ENCODE data around the gene RUFY2. TPM values are rescaled to one million over a fixed set of nuclear protein-coding genes. Genes with fewer than 3 reads are reported as not detected.
"Not testable (repeated sequence)": the region's sequence is repeated elsewhere in the genome, so short reads cannot be mapped to it uniquely, and the experiment has no call there.

Gene RUFY2
- total RNA-seq: 24.2 and 31.8 TPM in 2 replicates

DNA sequence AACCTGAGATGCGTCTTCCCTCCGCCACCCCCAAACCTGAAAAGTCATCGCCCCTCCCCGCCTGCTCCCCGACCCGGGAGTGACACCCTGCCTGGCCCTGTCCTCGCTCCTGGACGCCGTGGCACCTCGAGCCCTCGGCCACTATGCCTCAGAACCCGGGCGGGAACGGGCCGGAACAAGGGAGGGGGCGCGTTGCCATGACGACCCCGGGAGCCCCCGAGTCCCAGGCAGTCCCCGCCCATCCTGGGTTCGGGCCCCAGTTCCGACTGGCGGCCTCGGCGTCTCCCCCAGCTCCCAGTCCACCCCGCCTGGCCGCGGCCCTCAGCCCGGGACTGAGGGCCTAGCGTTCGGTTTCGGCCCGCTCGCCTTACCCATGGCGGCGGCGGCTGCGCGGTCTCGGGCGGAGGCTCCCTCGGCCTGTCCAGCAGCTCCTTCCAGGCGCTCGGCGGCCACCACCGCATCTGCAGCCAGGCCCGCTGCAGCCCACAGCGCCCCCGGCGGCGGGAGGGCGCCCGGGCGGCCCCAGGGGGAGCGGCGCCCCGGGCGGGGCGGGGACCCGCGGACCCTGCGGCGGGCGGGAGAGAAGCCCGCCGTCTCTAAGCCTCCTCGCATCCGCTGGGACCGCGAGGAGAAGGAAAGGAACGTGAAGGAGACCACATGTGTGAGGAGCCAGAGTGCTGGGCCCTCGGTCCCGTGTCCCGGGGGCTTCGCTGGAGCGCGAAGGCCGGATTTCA, at the start of gene RUFY2:
Gene RUFY2, minus strand, starts transcription at position 463 of the 734 bp plus-strand sequence. Its CDS starts 88 bp downstream, at position 375.
- no peak for DNase-seq (ENCODE audit: extremely low read depth, low read depth, low spot score)

GRCh38 chr10:68449698-68450097, 42.6 kb upstream of the RUFY2 start:
- not testable (repeated sequence) for DNase-seq (ENCODE audit: extremely low read depth, low read depth, low spot score)

GRCh38 chr10:68446179-68446578, 39.1 kb upstream of the RUFY2 start:
- no peak for DNase-seq (ENCODE audit: extremely low read depth, low read depth, low spot score)

DNA sequence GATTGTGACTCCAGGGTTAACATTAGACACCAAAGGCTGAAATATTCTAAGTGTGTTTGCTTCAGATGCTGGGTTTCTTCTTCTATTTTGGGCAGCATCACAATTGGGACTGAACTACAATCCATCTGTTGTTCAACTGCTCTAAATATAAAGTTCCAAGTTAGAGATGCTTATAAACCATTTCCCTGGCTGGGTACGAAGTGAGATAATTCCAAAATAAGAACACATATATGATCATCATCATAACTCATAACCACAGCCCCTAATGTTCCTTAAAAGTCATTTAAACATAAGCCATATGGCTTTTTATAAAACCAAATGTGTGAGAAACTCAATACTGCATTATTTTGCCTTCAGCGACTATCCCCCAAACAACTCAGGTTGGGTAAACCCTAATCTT, 35.9 kb upstream of the RUFY2 start:
- DNase-seq (ENCODE audit: extremely low read depth, low read depth, low spot score): no peak

GRCh38 chr10:68440898-68441297, 33.8 kb upstream of the RUFY2 start:
- no peak for DNase-seq (ENCODE audit: extremely low read depth, low read depth, low spot score)

DNA sequence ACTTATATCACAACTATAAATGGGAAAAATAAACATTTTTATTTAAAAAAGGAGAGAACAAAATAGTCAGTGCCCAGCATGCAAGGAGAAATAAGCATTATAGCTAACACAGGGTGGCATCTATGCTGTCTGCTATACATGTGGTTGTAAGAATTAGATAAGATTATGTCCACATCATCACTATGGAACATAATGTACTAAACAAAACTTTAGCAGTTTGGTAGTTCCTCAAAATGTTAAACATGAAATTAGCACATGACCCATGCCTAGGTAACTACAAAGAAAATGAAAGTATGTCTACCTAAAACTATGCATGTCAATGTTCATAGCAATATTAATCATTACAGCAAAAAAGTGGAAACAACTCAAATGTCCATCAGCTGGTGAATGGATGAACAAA, 28.7 kb upstream of the RUFY2 start:
- DNase-seq (ENCODE audit: extremely low read depth, low read depth, low spot score): no peak

- DNase-seq (ENCODE audit: extremely low read depth, low read depth, low spot score): no peak
These were observed 27.6 kb upstream of the RUFY2 start for GRCh38 chr10:68434657-68435056.

GRCh38 chr10:68428396-68429104, 21.5 kb upstream of the RUFY2 start:
- DNase-seq (ENCODE audit: extremely low read depth, low read depth, low spot score): no peak

- no peak for DNase-seq (ENCODE audit: extremely low read depth, low read depth, low spot score)
These were observed 17.5 kb upstream of the RUFY2 start for GRCh38 chr10:68424454-68425014.

DNA sequence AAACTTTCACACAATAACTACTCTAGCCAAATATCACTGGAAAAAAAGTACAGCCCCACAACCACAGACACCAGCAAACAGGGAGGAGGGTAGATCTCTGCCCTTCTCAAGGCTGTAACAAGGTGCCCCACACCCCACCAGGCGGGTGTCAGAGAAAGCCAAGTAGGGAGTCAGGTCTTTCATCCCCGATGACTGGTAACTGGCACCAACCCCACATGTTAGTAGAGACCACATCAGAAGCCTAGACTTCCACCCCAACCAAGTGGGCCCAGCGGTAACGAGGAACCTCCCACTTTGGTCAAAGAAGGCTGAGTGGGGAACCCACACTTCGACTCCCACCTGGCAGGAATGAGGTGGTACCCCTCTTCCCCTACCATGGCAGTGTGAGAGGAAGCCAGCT, 16.4 kb upstream of the RUFY2 start:
- no peak for DNase-seq (ENCODE audit: extremely low read depth, low read depth, low spot score)

DNA sequence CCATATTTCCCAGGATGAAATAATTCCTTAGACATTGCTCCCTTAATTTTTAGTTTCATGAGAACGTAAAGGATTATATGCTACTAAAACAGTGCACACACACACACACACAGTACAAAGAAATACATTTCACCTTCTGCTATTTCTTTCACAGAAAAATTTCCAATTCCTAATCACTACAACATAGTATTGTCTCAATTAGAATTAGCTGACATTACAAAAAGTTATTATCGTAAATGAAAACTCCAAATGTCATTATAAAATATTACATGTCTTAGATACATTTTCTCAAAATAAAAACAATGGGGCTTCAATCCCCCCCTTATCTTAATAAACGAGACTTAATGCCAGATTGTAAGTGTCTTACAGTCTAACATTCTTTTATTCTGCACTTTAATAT, 12.3 kb upstream of the RUFY2 start:
- DNase-seq (ENCODE audit: extremely low read depth, low read depth, low spot score): no peak

- no peak for DNase-seq (ENCODE audit: extremely low read depth, low read depth, low spot score)
These were observed 1.9 kb upstream of the RUFY2 start for GRCh38 chr10:68408898-68409518.

- DNase-seq (ENCODE audit: extremely low read depth, low read depth, low spot score): no peak
These were observed 814 bp downstream of the RUFY2 start for GRCh38 chr10:68406111-68406814.

DNA sequence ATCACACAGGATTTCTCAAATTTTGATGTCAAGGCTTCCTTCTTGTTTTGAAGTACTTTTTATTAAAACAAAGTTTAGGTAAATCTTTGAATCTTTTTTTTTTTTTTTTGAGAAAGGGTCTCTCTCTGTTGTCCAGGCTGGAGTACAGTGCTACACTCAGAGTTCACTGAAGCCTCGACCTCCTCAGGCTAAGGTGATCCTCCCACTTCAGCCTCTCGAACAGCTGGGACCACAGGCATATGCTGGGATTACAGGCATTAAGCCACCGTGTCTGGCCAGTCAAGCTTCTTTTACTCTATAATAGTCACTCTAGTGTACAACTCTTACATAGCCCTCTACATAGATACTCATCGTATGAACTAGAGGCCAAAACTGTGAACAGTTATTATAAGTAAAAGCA, 3.4 kb downstream of the RUFY2 start:
- no peak for DNase-seq (ENCODE audit: extremely low read depth, low read depth, low spot score)

GRCh38 chr10:68402276-68402675, 4.8 kb downstream of the RUFY2 start:
- DNase-seq (ENCODE audit: extremely low read depth, low read depth, low spot score): no peak

DNA sequence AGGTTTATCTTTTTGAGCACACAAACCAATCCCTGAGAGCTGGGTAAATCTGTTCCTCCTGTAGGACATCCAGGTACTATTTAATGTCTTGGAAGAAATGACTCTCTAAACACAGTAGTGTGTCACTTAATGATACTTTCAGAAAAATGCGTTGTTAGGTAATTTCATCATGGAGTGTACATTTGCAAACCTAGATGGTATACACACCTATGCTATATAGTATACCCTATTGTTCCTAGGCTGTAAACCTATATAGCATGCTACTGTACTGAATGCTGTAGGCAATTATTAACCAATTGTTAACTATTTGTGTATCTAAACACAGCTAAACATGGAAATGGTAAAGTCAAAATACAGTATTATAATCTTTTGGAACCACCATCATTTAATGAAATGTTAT, 10.1 kb downstream of the RUFY2 start:
- no peak for DNase-seq (ENCODE audit: extremely low read depth, low read depth, low spot score)

DNA sequence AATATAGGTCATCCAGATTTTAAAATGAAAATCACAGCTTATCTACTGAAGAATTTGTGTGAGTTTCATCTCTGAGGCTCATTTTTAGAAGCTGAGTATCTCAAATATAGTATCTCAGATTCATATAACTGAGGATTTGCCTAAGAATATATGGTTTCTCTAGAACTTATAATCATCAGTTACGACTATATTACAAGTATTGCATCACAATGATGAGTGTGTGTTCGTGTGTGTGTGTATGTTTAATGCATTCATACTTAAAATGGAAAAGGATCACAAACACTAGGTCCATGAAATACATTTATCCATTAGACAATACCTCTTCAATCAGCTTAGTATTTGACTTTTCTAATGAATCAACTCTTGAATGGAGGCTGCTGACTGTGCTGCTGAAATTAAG, 21.3 kb downstream of the RUFY2 start:
- no peak for DNase-seq (ENCODE audit: extremely low read depth, low read depth, low spot score)

DNA sequence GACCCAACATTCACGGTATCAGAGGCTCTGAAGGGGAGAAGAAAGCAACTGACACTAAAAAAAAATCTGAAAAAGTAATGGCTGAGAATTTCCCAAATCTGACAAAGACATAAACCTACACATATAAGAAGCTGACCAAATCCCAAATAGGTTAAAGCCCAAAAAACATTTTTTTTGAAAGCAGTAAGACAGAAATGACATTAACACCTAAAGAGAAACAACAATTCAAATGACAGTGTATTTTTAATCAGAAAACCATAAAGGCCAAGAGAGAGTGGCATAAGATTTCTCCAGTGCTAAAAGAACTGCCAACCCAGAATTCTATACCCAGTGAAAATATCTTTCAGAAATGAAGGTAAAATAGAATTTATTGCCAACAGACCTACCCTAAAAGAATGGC, 35.5 kb downstream of the RUFY2 start:
- no peak for DNase-seq (ENCODE audit: extremely low read depth, low read depth, low spot score)

- DNase-seq (ENCODE audit: extremely low read depth, low read depth, low spot score): no peak
These were observed 40.0 kb downstream of the RUFY2 start for GRCh38 chr10:68367121-68367520.

DNA sequence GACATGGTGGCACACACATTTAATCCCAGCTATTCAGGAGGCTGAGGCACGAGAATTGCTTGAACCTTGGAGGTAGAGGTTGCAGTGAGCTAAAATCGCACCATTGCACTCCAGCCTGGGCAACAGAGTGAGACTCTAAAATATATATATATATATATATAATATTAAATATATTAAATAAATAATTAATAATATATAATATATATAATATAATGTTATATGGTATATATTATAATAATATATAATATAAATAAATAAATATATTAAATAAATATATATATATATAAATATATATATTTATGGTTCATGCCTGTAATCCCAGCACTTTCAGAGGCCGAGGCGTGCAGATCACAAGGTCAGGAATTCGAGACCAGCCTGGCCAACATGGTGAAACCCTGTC, 40.5 kb downstream of the RUFY2 start:
- DNase-seq (ENCODE audit: extremely low read depth, low read depth, low spot score): no peak

DNA sequence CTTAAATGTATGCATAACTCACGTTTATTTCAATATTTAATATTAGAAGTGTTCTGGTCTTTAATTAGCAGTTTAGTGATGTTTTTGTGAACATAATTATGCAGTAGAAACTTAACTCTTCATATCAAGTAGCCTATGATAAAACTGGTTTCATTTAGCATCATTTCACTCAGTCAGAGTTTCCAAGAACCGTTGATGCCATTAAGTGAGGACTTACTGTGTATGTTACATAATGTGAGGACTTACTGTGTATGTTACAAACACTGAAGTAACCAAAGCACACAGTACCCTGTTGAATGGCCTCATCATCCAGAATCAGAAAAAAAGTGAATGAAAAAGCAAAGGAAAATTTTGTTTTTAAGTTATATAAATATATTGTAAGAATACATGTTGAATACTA, 41.5 kb downstream of the RUFY2 start:
- DNase-seq (ENCODE audit: extremely low read depth, low read depth, low spot score): no peak
